Activated T-cell treated with anti-CD3 and anti-CD28 coated beads, Interleukin-2, amount 50 U/mL, for 72 hours (primary cell): ENCODE measurements around the gene KCNK18. TPM values are rescaled to one million over a fixed set of nuclear protein-coding genes. Genes with fewer than 3 reads are reported as not detected.

Source experiments
- ATAC-seq, 2 donors: fragments of 150-1000 bp; cut with Tn5 transposase; replicated peaks in 1 of 2; 2 replicates each; pipeline ENCODE4 v1.10.0; 2021; ENCODE audit warnings: moderate library complexity in 2 of 2, mild to moderate bottlenecking in 1 of 2
- DNase-seq, 2 donors: peaks; one replicate each; pipeline ENCODE4 v3.0.0; 2021 to 2022; ENCODE audit warnings: mixed read lengths in 1 of 2
- H3K27ac Mint-ChIP-seq: one replicate; pipeline ENCODE4 v1.8.0; 2022; ENCODE audit warnings: mild to moderate bottlenecking, moderate library complexity, mixed read lengths
- H3K27me3 Mint-ChIP-seq: one replicate; pipeline ENCODE4 v1.8.0; 2022; ENCODE audit warnings: low read depth, mixed read lengths
- H3K36me3 Mint-ChIP-seq, 2 donors: one replicate each; pipeline ENCODE4 v1.8.0; 2022; ENCODE audit warnings: mixed read lengths in 2 of 2, mild to moderate bottlenecking in 1 of 2; ENCODE audit not compliant: insufficient read depth in 2 of 2
- H3K4me1 Mint-ChIP-seq: one replicate; pipeline ENCODE4 v1.8.0; 2022; ENCODE audit warnings: low read depth, mixed read lengths
- H3K4me3 Mint-ChIP-seq, 2 donors: one replicate each; pipeline ENCODE4 v1.8.0; 2022; ENCODE audit warnings: mild to moderate bottlenecking in 2 of 2, mixed read lengths in 2 of 2, moderate library complexity in 2 of 2
- H3K9me3 Mint-ChIP-seq, 2 donors: one replicate each; pipeline ENCODE4 v1.8.0; 2022; ENCODE audit warnings: mixed read lengths in 2 of 2
- total RNA-seq, 2 donors: library from RNA; stranded (reverse); gene quantifications; one replicate each; pipeline ENCODE4 v1.2.3, GENCODE V29; 2022

KCNK18 gene
- not detected for total RNA-seq

- no peaks in the 10 kb centered on the region for H3K4me1 Mint-ChIP-seq
- H3K4me3 Mint-ChIP-seq = no peak within 1 kb of the TSS
- H3K36me3 Mint-ChIP-seq = no peaks in the 10 kb centered on the region
- H3K9me3 Mint-ChIP-seq = no peaks in the 10 kb centered on the region
- DNase-seq (no peak), ATAC-seq (no peak)
- H3K27ac Mint-ChIP-seq = peak within 1 kb of the TSS; percentile 8
- H3K27me3 Mint-ChIP-seq = no peaks in the 10 kb centered on the region
Observed at GRCh38 chr10:117197189-117197588, at the start of gene KCNK18. Gene KCNK18 (plus strand): TSS chr10:117197489. CDS start chr10:117197489, 0 bp downstream.

DNA sequence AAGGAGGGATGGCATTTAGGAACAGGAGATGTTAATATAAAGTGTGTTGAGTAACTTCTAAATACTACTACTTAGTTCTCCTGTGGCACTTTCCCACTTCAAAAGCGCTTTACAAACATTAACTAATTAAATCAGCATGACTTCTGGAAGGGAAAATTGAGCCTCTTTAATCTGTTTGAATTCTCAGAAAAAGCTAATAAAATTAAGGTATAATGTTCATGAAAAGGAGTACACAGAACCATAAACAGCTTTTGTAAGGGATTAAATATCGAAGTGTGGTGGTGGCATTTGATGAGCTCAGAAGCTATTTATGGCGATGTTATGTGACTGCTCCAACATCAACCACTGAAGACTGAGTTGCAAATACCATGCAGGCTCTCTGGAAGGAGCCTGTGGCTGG is 49.0 kb upstream of the KCNK18 start:
- no peaks in the 10 kb centered on the region for H3K4me1 Mint-ChIP-seq
- peaks cover 0 to 3% of the 10 kb centered on the region in 2 donors for H3K36me3 Mint-ChIP-seq
- H3K27me3 Mint-ChIP-seq = peaks cover 63% of the 10 kb centered on the region

GRCh38 chr10:117152668-117153067 is 44.6 kb upstream of the KCNK18 start:
- Mint-ChIP-seq H3K27me3 (peaks cover 76% of the 10 kb centered on the region), H3K9me3 (no peaks in the 10 kb centered on the region), H3K4me1 (no peaks in the 10 kb centered on the region), H3K36me3 (no peaks in the 10 kb centered on the region), H3K27ac (no peak overlapping the region), H3K4me3 (no peak overlapping the region)
- DNase-seq (no peak), ATAC-seq (no peak)

More for the DNA sequence above, 49.0 kb upstream of the KCNK18 start:
- Mint-ChIP-seq H3K9me3 (peaks cover 0 to 8% of the 10 kb centered on the region in 2 donors), H3K4me3 (no peak overlapping the region), H3K27ac (no peak overlapping the region)
- ATAC-seq (no peak), DNase-seq (no peak)

DNA sequence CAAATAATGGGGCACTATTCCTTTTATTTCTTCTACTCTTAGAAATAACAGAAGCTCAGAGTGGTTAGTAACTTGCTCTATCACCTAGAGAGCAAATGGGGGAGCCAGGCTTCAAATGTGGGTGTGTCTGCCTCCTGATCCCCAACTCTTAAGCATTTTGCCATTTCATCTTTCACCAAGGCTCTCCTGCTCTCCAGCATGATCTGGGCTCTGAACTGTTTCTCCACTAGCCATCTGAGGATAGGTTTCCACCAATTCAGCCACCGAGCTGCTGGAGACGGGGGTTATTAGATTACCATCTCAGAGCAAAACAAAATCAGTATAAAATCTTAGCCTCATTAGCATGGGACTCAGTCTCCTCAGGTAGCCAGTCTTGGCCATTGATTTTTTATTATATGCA is 39.0 kb upstream of the KCNK18 start:
- DNase-seq (no peak), ATAC-seq (no peak)
- Mint-ChIP-seq H3K9me3 (no peaks in the 10 kb centered on the region), H3K27me3 (peaks cover 86% of the 10 kb centered on the region), H3K36me3 (no peaks in the 10 kb centered on the region), H3K27ac (no peak overlapping the region), H3K4me3 (no peak overlapping the region), H3K4me1 (peaks cover 8% of the 10 kb centered on the region)

GRCh38 chr10:117159390-117159789 is 37.9 kb upstream of the KCNK18 start:
- ATAC-seq (no peak), DNase-seq (no peak)
- Mint-ChIP-seq H3K9me3 (no peaks in the 10 kb centered on the region), H3K36me3 (no peaks in the 10 kb centered on the region), H3K4me3 (no peak overlapping the region), H3K4me1 (peaks cover 13% of the 10 kb centered on the region), H3K27ac (no peak overlapping the region), H3K27me3 (peaks cover 81% of the 10 kb centered on the region)

DNA sequence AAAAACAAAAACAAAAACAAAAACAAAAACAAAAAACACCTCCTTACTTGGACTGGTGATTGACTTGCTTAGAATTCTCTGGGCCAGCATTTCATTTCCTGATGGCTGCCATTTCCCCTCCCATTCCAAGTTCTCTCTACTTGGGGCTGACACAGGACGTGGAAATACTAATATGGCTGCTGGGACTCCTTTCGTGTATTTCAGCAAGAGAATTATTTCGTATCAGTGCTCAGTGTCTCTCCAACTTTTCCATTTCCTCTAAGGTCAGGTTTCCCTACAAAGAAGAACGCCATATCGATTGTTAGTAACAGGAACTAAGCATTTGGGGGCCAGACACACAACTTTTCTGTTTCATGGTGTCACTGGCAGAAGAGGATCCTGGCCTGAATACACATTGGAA is 36.7 kb upstream of the KCNK18 start:
- DNase-seq = no peak
- no peaks in the 10 kb centered on the region for H3K36me3 Mint-ChIP-seq
- peaks cover 25% of the 10 kb centered on the region for H3K4me1 Mint-ChIP-seq
- no peaks in the 10 kb centered on the region for H3K9me3 Mint-ChIP-seq
- no peak overlapping the region for H3K27ac Mint-ChIP-seq
- no peak overlapping the region for H3K4me3 Mint-ChIP-seq
- peaks cover 83% of the 10 kb centered on the region for H3K27me3 Mint-ChIP-seq
- ATAC-seq = no peak

DNA sequence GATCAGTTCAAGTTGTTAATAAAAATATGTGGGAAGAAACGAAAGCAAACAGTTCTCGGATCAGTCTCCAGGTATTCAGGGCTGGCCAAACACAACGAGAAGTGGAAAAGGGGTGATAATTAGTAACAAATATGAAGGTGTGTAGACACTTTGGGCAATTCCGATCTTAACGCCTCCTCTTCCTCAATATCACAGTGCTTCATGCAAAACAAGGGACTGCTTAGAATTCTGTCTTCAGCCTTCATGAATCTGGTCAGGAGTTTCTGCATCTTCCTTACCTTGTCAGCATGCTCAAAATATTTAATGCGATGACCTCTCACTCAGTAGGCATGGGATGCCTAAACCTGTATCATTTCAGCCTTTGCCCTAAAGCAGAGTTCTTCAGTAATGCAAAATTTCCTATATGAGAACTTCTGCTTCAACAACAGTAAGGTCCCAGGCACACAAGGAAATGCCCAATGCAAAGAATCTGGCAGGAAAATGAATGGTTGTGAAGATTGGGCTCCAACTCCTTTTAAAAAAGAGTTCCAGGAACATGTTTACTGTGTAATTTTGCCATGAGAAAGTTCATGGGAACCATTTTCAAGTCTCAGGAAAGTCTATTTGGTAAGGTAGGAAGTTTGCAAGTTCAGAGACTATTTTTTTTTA is 35.8 kb upstream of the KCNK18 start:
- no peak overlapping the region for H3K27ac Mint-ChIP-seq
- peaks cover 88% of the 10 kb centered on the region for H3K27me3 Mint-ChIP-seq
- H3K4me1 Mint-ChIP-seq = peaks cover 31% of the 10 kb centered on the region
- no peaks in the 10 kb centered on the region for H3K36me3 Mint-ChIP-seq
- ATAC-seq = no peak
- peak overlapping the region in 1 of 2 donors; percentile 9 for H3K4me3 Mint-ChIP-seq
- H3K9me3 Mint-ChIP-seq = no peaks in the 10 kb centered on the region
- DNase-seq = no peak

- no peak for DNase-seq
- peak overlapping the region; percentile 68 to 78 for H3K4me3 Mint-ChIP-seq
- H3K4me1 Mint-ChIP-seq = peaks cover 38% of the 10 kb centered on the region
- ATAC-seq = no peak
- no peak overlapping the region for H3K27ac Mint-ChIP-seq
- H3K9me3 Mint-ChIP-seq = no peaks in the 10 kb centered on the region
- H3K27me3 Mint-ChIP-seq = peaks cover 90% of the 10 kb centered on the region
- H3K36me3 Mint-ChIP-seq = no peaks in the 10 kb centered on the region
Observed at GRCh38 chr10:117162093-117163060, 34.9 kb upstream of the KCNK18 start.

GRCh38 chr10:117163061-117163953 is 34.0 kb upstream of the KCNK18 start:
- peak overlapping the region; percentile 45 to 47 for H3K4me3 Mint-ChIP-seq
- H3K27ac Mint-ChIP-seq = no peak overlapping the region
- peaks cover 83% of the 10 kb centered on the region for H3K27me3 Mint-ChIP-seq
- H3K9me3 Mint-ChIP-seq = no peaks in the 10 kb centered on the region
- no peaks in the 10 kb centered on the region for H3K36me3 Mint-ChIP-seq
- DNase-seq (no peak), ATAC-seq (peak in 1 of 2 donors; percentile 30)
- peaks cover 42% of the 10 kb centered on the region for H3K4me1 Mint-ChIP-seq

- Mint-ChIP-seq H3K27me3 (peaks cover 82% of the 10 kb centered on the region), H3K9me3 (no peaks in the 10 kb centered on the region), H3K4me1 (peaks cover 47% of the 10 kb centered on the region), H3K4me3 (peak overlapping the region; percentile 45 to 47), H3K27ac (no peak overlapping the region), H3K36me3 (no peaks in the 10 kb centered on the region)
- ATAC-seq (no peak), DNase-seq (no peak)
Observed at GRCh38 chr10:117163954-117164548, 33.2 kb upstream of the KCNK18 start.

GRCh38 chr10:117164592-117165537 is 32.4 kb upstream of the KCNK18 start:
- no peaks in the 10 kb centered on the region for H3K9me3 Mint-ChIP-seq
- no peaks in the 10 kb centered on the region for H3K36me3 Mint-ChIP-seq
- peak overlapping the region; percentile 21 to 57 for H3K4me3 Mint-ChIP-seq
- DNase-seq (no peak), ATAC-seq (no peak)
- H3K4me1 Mint-ChIP-seq = peaks cover 54% of the 10 kb centered on the region
- peaks cover 82% of the 10 kb centered on the region for H3K27me3 Mint-ChIP-seq
- peak overlapping the region; percentile 15 for H3K27ac Mint-ChIP-seq
